ENCODE measurements around the gene RWDD3.

The RWDD3 gene, protein sequence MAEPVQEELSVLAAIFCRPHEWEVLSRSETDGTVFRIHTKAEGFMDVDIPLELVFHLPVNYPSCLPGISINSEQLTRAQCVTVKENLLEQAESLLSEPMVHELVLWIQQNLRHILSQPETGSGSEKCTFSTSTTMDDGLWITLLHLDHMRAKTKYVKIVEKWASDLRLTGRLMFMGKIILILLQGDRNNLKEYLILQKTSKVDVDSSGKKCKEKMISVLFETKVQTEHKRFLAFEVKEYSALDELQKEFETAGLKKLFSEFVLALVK

DNA sequence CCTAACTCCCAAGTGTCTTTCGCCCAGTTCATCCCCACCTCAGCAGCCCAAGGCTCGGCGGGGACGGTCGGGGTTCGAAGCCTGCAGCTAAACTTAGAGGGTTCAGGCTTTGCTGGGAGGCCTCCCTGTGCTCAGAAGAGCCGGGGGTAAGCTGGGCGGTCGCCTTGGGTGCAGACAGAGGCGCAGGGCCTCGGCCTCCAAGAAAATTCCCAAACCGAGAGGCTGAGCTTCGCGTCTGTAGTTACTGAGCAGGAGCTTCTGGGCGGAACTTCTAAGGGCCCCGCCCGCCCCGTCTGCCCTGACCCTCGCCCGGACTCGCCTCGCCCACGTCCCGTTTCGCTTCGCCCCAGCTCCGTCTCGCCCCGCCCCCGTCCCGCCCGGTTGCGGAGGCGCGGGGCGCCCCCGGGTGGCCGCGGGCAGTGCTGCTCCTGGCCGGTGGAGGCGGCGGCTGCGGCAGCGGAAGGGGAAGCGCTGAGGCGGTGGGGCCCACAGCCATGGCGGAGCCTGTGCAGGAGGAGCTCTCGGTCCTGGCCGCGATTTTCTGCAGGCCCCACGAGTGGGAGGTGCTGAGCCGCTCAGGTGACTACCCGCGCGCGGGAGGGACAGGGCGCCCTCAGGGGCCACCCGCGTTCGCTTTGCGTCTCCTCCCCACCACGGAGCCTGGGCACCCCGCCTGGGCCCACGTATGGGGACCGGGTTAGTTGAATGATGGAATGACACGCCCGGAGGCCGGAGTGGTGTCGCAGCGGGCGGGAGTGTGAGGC, at the start of gene RWDD3:
RWDD3 (plus strand) TSS at position 474 of the 764 bp plus-strand sequence; CDS start at position 495, 21 bp downstream.
- DNase-seq (ENCODE audit: low read depth) = peak; percentile 85
- TF ChIP-seq, protein P1, sequence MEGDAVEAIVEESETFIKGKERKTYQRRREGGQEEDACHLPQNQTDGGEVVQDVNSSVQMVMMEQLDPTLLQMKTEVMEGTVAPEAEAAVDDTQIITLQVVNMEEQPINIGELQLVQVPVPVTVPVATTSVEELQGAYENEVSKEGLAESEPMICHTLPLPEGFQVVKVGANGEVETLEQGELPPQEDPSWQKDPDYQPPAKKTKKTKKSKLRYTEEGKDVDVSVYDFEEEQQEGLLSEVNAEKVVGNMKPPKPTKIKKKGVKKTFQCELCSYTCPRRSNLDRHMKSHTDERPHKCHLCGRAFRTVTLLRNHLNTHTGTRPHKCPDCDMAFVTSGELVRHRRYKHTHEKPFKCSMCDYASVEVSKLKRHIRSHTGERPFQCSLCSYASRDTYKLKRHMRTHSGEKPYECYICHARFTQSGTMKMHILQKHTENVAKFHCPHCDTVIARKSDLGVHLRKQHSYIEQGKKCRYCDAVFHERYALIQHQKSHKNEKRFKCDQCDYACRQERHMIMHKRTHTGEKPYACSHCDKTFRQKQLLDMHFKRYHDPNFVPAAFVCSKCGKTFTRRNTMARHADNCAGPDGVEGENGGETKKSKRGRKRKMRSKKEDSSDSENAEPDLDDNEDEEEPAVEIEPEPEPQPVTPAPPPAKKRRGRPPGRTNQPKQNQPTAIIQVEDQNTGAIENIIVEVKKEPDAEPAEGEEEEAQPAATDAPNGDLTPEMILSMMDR (conservative IDR thresholded peaks at IDR 0.05; ENCODE audit: control insufficient read depth, insufficient read depth, low read depth, low read length) = peak; percentile 22
- peak within 1 kb of the TSS; percentile 77 for H3K4me3 ChIP-seq (ENCODE audit: control insufficient read depth, low read depth, low read length)

GRCh38 chr1:95186149-95186548, 47.9 kb upstream of the RWDD3 start:
- TF ChIP-seq, protein P1 (conservative IDR thresholded peaks at IDR 0.05; ENCODE audit: control insufficient read depth, insufficient read depth, low read depth, low read length) = no peak
- DNase-seq (ENCODE audit: low read depth) = no peak
- no peak overlapping the region for H3K4me3 ChIP-seq (ENCODE audit: control insufficient read depth, low read depth, low read length)

DNA sequence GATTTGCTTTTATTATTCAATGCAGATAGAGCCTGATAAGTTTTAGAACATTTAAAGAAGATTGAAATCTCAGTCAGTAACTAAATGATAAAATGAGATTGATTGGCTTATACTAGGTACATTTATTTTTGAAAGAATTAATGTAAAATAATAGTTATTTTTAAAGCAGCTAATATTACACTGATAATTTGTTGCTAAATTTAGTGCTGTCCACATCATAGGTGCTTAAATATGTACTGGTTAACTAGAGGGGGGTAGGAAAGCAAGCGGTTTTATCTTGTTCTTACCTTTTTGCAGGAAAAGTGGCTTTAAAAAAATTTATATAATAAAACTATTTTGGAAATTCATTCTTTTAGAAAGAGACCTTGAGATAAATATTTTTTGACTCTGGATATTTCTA, 40.4 kb upstream of the RWDD3 start:
- H3K4me3 ChIP-seq (ENCODE audit: control insufficient read depth, low read depth, low read length) = no peak overlapping the region
- TF ChIP-seq, protein P1 (conservative IDR thresholded peaks at IDR 0.05; ENCODE audit: control insufficient read depth, insufficient read depth, low read depth, low read length) = no peak
- DNase-seq (ENCODE audit: low read depth) = no peak

GRCh38 chr1:95195046-95195445, 39.0 kb upstream of the RWDD3 start:
- no peak overlapping the region for H3K4me3 ChIP-seq (ENCODE audit: control insufficient read depth, low read depth, low read length)
- TF ChIP-seq, protein P1 (conservative IDR thresholded peaks at IDR 0.05; ENCODE audit: control insufficient read depth, insufficient read depth, low read depth, low read length) = no peak
- no peak for DNase-seq (ENCODE audit: low read depth)

- no peak for DNase-seq (ENCODE audit: low read depth)
- H3K4me3 ChIP-seq (ENCODE audit: control insufficient read depth, low read depth, low read length) = no peak overlapping the region
- TF ChIP-seq, protein P1 (conservative IDR thresholded peaks at IDR 0.05; ENCODE audit: control insufficient read depth, insufficient read depth, low read depth, low read length) = no peak
These were observed 38.0 kb upstream of the RWDD3 start for GRCh38 chr1:95196017-95196416.

DNA sequence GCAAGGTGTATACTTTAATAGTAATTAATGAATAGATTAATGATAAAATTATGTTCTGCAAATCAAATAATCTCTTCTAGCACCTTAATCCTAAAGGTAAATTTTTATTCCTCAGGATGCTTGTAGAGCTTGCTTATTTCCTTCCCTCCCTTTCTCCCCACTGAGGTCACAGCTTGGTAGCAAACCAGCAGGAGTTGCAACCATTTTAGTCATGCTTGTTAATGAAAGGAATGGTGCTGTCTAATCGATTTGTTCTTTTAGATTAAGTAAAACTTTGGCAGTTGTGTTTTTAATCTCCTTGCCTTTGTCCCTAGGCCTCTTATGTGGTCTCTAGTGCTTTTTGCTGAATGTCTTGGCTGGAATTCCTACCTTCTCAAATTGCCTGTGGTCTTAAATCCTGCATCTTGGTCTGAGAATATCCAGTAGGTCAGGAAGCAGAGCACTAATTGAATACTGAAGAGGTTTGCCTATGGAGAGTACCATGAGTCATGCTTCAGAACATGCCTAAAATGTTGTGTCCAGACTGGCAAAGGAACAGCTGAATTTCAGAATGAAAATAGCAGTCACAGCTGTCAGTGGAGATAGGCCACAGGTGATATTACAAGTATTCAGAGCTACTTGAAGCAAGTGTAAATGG, 36.3 kb upstream of the RWDD3 start:
- peak; percentile 47 for DNase-seq (ENCODE audit: low read depth)
- TF ChIP-seq, protein P1 (conservative IDR thresholded peaks at IDR 0.05; ENCODE audit: control insufficient read depth, insufficient read depth, low read depth, low read length) = no peak
- no peak overlapping the region for H3K4me3 ChIP-seq (ENCODE audit: control insufficient read depth, low read depth, low read length)
